K562 treated with DMSO at 1 percent for 48 hours (cell line): Measurements from ENCODE around the gene EMX1. TPM values are rescaled to one million over a fixed set of nuclear protein-coding genes. Genes with fewer than 3 reads are reported as not detected.

Experiments
- total RNA-seq: library from RNA; unstranded; fragments of 300-600 nt; gene quantifications from 2 replicates; pipeline ENCODE4 v1.2.3, GENCODE V29; 2022; ENCODE audit warnings: low replicate concordance; ENCODE audit errors: extremely low read depth

The EMX1 gene
- total RNA-seq: not detected in 2 replicates

GRCh38 chr2:72917138-72917876, at the start of gene EMX1:
EMX1 (plus strand) TSS chr2:72917519; CDS start chr2:72917853, 334 bp downstream.

DNA sequence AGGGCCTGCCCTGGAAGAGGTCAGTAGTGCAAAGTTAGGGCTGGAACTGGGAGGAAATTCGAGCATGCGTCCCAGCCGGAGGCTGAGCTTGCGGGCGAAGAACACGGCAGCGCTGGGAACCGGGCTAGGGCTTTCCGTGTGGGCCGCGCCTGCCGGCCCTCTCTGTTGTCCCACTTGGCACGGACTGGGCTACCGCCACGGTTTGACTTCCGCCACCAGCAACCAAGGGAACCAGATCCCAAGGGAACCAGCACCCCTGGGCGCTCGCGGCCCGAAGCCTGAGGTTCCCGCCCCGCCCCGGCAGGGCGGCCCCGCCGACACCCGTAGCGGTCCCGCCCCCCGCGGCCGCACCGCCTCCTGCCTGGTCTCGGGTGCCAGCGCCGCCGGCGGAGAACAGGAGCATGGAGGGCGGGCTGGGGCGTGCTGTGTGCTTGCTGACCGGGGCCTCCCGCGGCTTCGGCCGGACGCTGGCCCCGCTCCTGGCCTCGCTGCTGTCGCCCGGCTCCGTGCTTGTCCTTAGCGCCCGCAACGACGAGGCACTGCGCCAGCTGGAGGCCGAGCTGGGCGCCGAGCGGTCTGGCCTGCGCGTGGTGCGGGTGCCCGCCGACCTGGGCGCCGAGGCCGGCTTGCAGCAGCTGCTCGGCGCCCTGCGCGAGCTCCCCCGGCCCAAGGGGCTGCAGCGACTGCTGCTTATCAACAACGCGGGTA, 30.1 kb upstream of the EMX1 start, which contains the start of gene SPR:
SPR (plus strand) TSS at position 377 of the 708 bp plus-strand sequence; CDS start at position 402, 25 bp downstream.

Other genes with a start within 250 kb of the EMX1 start
- gene EXOC6B, start 91.5 kb upstream of the EMX1 start, total RNA-seq: not detected in 2 replicates
- not detected in 2 replicates for gene SPR, start 30.1 kb upstream of the EMX1 start, total RNA-seq
- not detected in 2 replicates for gene SFXN5, start 154.2 kb downstream of the EMX1 start, total RNA-seq
- not detected in 2 replicates for gene RAB11FIP5, start 195.4 kb downstream of the EMX1 start, total RNA-seq